H9 (cell line): Measurements from ENCODE around the gene HDGFL3. TPM values are rescaled to one million over a fixed set of nuclear protein-coding genes. Genes with fewer than 3 reads are reported as not detected.
A peak's percentile ranks its signal among the peaks of the same experiment; 100 is the strongest.

Source experiments
- DNase-seq: peaks from one replicate; pipeline ENCODE4 v3.0.0-alpha.2; 2017
- H2AFZ ChIP-seq: one replicate; pipeline ENCODE4 v1.6.1; 2013; ENCODE audit warnings: mild to moderate bottlenecking, low read length, control low read depth, moderate library complexity
- H2AK5ac ChIP-seq: 2 replicates; pipeline ENCODE4 v1.6.1; 2013; ENCODE audit warnings: low read length, control low read depth, mixed read lengths; ENCODE audit not compliant: insufficient read length
- H2BK120ac ChIP-seq: one replicate; pipeline ENCODE4 v1.6.1; 2013; ENCODE audit warnings: low read depth, mild to moderate bottlenecking, low read length, control low read depth, inconsistent platforms; ENCODE audit not compliant: poor library complexity, severe bottlenecking
- H2BK12ac ChIP-seq: 2 replicates; pipeline ENCODE4 v1.6.1; 2013; ENCODE audit warnings: low read length, control low read depth, mixed read lengths, low read depth; ENCODE audit not compliant: insufficient read length
- H2BK15ac ChIP-seq: 2 replicates; pipeline ENCODE4 v1.6.1; 2013; ENCODE audit warnings: low read depth, low read length, control low read depth
- H2BK20ac ChIP-seq: one replicate; pipeline ENCODE4 v1.6.1; 2013; ENCODE audit warnings: low read depth, mild to moderate bottlenecking, low read length, control low read depth, inconsistent platforms; ENCODE audit not compliant: poor library complexity, severe bottlenecking
- H2BK5ac ChIP-seq: 2 replicates; pipeline ENCODE4 v1.6.1; 2013; ENCODE audit warnings: low read length, control low read depth, mixed read lengths; ENCODE audit not compliant: insufficient read length
- H3K14ac ChIP-seq: 2 replicates; pipeline ENCODE4 v1.6.1; 2013; ENCODE audit warnings: low read length, control low read depth; ENCODE audit not compliant: insufficient read depth
- H3K18ac ChIP-seq: 2 replicates; pipeline ENCODE4 v1.6.1; 2013; ENCODE audit warnings: low read depth, mild to moderate bottlenecking, mixed read lengths, low read length, control low read depth; ENCODE audit not compliant: insufficient read length
- H3K23ac ChIP-seq: 2 replicates; pipeline ENCODE4 v1.6.1; 2013; ENCODE audit warnings: low read length, control low read depth, mixed read lengths, low read depth; ENCODE audit not compliant: insufficient read length
- H3K23me2 ChIP-seq: 2 replicates; pipeline ENCODE4 v1.6.1; 2013; ENCODE audit warnings: low read depth, mild to moderate bottlenecking, mixed read lengths, low read length, control low read depth; ENCODE audit not compliant: insufficient read length, poor library complexity, severe bottlenecking
- H3K27ac ChIP-seq: 2 replicates; pipeline ENCODE4 v1.5.1; 2013; ENCODE audit warnings: low read length, control low read depth, mixed read lengths, low read depth; ENCODE audit not compliant: insufficient read length
- H3K27me3 ChIP-seq: 2 replicates; pipeline ENCODE4 v1.6.1; 2013; ENCODE audit warnings: low read length, control low read depth, inconsistent platforms; ENCODE audit not compliant: insufficient read depth
- H3K4ac ChIP-seq: 2 replicates; pipeline ENCODE4 v1.6.1; 2013; ENCODE audit warnings: low read depth, mild to moderate bottlenecking, control low read depth, inconsistent platforms, low read length, moderate library complexity
- H3K4me1 ChIP-seq: 2 replicates; pipeline ENCODE4 v1.6.1; 2013; ENCODE audit warnings: low read length, control low read depth, inconsistent platforms; ENCODE audit not compliant: insufficient read depth
- H3K4me2 ChIP-seq: 2 replicates; pipeline ENCODE4 v1.6.1; 2013; ENCODE audit warnings: low read length, control low read depth, mixed read lengths; ENCODE audit not compliant: insufficient read length, insufficient read depth
- H3K56ac ChIP-seq: 2 replicates; pipeline ENCODE4 v1.6.1; 2013; ENCODE audit warnings: low read depth, mild to moderate bottlenecking, mixed read lengths, low read length, control low read depth; ENCODE audit not compliant: insufficient read length
- H3K79me1 ChIP-seq: 2 replicates; pipeline ENCODE4 v1.6.1; 2013; ENCODE audit warnings: low read depth, mild to moderate bottlenecking, moderate library complexity, low read length, control low read depth, inconsistent platforms; ENCODE audit not compliant: insufficient read depth, poor library complexity, severe bottlenecking
- H3K79me2 ChIP-seq: 2 replicates; pipeline ENCODE4 v1.6.1; 2013; ENCODE audit warnings: low read length, control low read depth, inconsistent platforms; ENCODE audit not compliant: insufficient read depth
- H3K9ac ChIP-seq: 2 replicates; pipeline ENCODE4 v1.6.1; 2013; ENCODE audit warnings: low read length, control low read depth, mixed read lengths; ENCODE audit not compliant: insufficient read length; ENCODE audit errors: extremely low read depth
- H3K9me3 ChIP-seq: one replicate; pipeline ENCODE4 v1.6.1; 2013; ENCODE audit warnings: low read depth, low read length, inconsistent platforms; ENCODE audit not compliant: control insufficient read depth
- H3T11ph ChIP-seq: one replicate; pipeline ENCODE4 v1.6.1; 2013; ENCODE audit warnings: mild to moderate bottlenecking, low read length, control low read depth, inconsistent platforms
- H4K20me1 ChIP-seq: one replicate; pipeline ENCODE4 v1.6.1; 2013; ENCODE audit not compliant: control insufficient read depth, insufficient read length, insufficient read depth
- H4K5ac ChIP-seq: 2 replicates; pipeline ENCODE4 v1.6.1; 2013; ENCODE audit warnings: low read depth, mild to moderate bottlenecking, mixed read lengths, low read length, control low read depth; ENCODE audit not compliant: insufficient read length
- H4K8ac ChIP-seq: replicated peaks from 2 replicates; pipeline ENCODE4 v1.6.1; 2013; ENCODE audit warnings: low read length, control low read depth, mixed read lengths, low read depth; ENCODE audit not compliant: insufficient read length
- H4K91ac ChIP-seq: 2 replicates; pipeline ENCODE4 v1.6.1; 2013; ENCODE audit warnings: low read depth, mild to moderate bottlenecking, moderate library complexity, mixed read lengths, low read length, control low read depth; ENCODE audit not compliant: insufficient read length
- H3K27ac Mint-ChIP-seq, 3 experiments: 2 replicates in 2 of 3; 3 replicates in 1 of 3; pipeline ENCODE4 v1.8.0; 2020 to 2021; ENCODE audit warnings: mixed read lengths in 3 of 3, mild to moderate bottlenecking in 1 of 3, moderate library complexity in 1 of 3
- H3K27me3 Mint-ChIP-seq: 2 replicates; pipeline ENCODE4 v1.8.0; 2021; ENCODE audit warnings: low read depth, mild to moderate bottlenecking, moderate library complexity, mixed read lengths
- H3K36me3 Mint-ChIP-seq, 3 experiments: 2 replicates in 2 of 3; 3 replicates in 1 of 3; pipeline ENCODE4 v1.8.0; 2020 to 2021; ENCODE audit warnings: low read depth in 3 of 3, mixed read lengths in 3 of 3; ENCODE audit not compliant: insufficient read depth in 1 of 3
- H3K4me1 Mint-ChIP-seq, 2 experiments: 2 replicates each; pipeline ENCODE4 v1.8.0; 2020; ENCODE audit warnings: mixed read lengths in 2 of 2
- H3K4me3 Mint-ChIP-seq, 2 experiments: 2 replicates in 1 of 2; 3 replicates in 1 of 2; pipeline ENCODE4 v1.8.0; 2020 to 2021; ENCODE audit warnings: mild to moderate bottlenecking in 2 of 2, mixed read lengths in 2 of 2, moderate library complexity in 1 of 2
- H3K9me3 Mint-ChIP-seq, 2 experiments: 2 replicates in 1 of 2; 3 replicates in 1 of 2; pipeline ENCODE4 v1.8.0; 2020; ENCODE audit warnings: mild to moderate bottlenecking in 2 of 2, mixed read lengths in 2 of 2, moderate library complexity in 1 of 2
- WGBS: extraction: QIAGEN DNeasy Blood & Tissue Kit; methylation state at CpG from one replicate; pipeline ENCODE4 v1.1.7; 2013; ENCODE audit warnings: missing lambda C conversion rate, low lambda C conversion rate, mixed read lengths; ENCODE audit not compliant: insufficient read length; ENCODE audit errors: extremely low coverage; 5-methylcytosine and 5-hydroxymethylcytosine counted together
- total RNA-seq: library from RNA; stranded (reverse); gene quantifications from 2 replicates; pipeline ENCODE4 v1.2.1, GENCODE V29; 2021
- TF ChIP-seq, protein P1 (sequence below): fragments of 200-600 bp; sonication (generic); conservative IDR thresholded peaks from 3 replicates; pipeline ENCODE4 v1.8.0; 2021; ENCODE audit warnings: antibody characterized with exemption, mild to moderate bottlenecking

HDGFL3 gene
- total RNA-seq, 1 experiment from 2014 or later = 120 TPM

DNA sequence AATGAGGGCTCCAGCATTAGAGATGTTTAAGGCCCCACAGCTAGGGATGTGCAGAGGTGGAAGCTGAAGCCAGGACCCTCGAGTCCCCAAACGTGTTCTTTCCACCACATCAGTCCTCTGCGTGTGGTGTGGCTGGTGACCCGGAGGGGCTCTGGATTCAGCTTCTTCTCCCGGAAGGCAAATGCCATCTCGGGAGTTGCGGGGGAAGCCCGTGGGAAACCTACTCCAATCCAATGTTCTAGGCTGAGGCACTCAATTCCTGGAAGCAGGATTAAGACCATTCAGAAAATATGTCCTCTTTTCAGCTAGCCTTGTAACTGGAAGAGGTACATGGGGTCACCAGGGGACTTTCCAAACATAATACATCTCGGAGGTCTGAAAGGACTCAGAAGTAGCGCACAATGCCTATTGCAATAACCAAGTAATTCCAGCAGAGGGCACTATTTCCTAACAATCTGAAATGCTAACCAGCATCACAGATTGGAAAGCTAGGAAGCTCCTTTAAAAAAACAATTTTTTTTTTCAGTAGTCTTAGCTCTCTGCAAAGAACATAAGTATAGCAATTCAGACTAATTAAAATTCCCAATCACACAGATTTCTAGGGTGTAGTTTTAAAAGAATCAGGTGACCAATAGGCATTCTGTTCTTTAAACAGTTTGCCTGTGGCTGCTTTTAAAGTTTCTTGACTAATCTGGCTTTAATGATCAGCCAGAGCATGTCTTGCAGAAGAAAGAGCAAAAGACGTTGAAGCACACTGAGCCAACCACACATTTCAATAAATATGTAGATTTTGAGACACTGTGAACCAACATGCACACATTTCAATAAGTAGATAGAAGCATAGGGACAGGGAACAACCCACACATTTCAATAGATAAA lies 40.8 kb upstream of the HDGFL3 start:
- Histone ChIP-seq H3K18ac (no peak overlapping the region), H3K23ac (no peak overlapping the region), H2BK120ac (no peak overlapping the region), H3K9ac (no peak overlapping the region), H3K14ac (no peak overlapping the region), H3K9me3 (no peaks in the 10 kb centered on the region), H3K4me2 (no peak overlapping the region), H2BK5ac (no peak overlapping the region), H2BK12ac (no peak overlapping the region), H3K27ac (no peak overlapping the region), H4K20me1 (no peaks in the 10 kb centered on the region), H4K8ac (no peak overlapping the region), H3K79me1 (no peaks in the 10 kb centered on the region), H4K91ac (no peak overlapping the region), H3K79me2 (no peaks in the 10 kb centered on the region), H3K4me1 (no peaks in the 10 kb centered on the region), H2BK15ac (no peak overlapping the region), H2AK5ac (no peak overlapping the region), H3K4ac (no peak overlapping the region), H2AFZ (no peak overlapping the region), H4K5ac (no peak overlapping the region), H3K27me3 (no peaks in the 10 kb centered on the region), H3K23me2 (no peaks in the 10 kb centered on the region), H3K56ac (no peak overlapping the region), H3T11ph (no peak overlapping the region), H2BK20ac (no peak overlapping the region)
- Mint-ChIP-seq H3K4me1 (peaks cover 15 to 18% of the 10 kb centered on the region in 2 experiments), H3K27ac (no peak overlapping the region; a peak in 1 of 7 replicates), H3K36me3 (no peaks in the 10 kb centered on the region), H3K9me3 (peaks cover 2% of the 10 kb centered on the region in 2 experiments; a peak in 3 of 5 replicates), H3K4me3 (no peak overlapping the region), H3K27me3 (peaks cover 36% of the 10 kb centered on the region)
- no CpG with 5 or more reads among the region's 11 CpGs for WGBS
- peak; percentile 49 for DNase-seq
- TF ChIP-seq, protein P1, sequence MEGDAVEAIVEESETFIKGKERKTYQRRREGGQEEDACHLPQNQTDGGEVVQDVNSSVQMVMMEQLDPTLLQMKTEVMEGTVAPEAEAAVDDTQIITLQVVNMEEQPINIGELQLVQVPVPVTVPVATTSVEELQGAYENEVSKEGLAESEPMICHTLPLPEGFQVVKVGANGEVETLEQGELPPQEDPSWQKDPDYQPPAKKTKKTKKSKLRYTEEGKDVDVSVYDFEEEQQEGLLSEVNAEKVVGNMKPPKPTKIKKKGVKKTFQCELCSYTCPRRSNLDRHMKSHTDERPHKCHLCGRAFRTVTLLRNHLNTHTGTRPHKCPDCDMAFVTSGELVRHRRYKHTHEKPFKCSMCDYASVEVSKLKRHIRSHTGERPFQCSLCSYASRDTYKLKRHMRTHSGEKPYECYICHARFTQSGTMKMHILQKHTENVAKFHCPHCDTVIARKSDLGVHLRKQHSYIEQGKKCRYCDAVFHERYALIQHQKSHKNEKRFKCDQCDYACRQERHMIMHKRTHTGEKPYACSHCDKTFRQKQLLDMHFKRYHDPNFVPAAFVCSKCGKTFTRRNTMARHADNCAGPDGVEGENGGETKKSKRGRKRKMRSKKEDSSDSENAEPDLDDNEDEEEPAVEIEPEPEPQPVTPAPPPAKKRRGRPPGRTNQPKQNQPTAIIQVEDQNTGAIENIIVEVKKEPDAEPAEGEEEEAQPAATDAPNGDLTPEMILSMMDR = peak; percentile 96
